ENCODE data around the gene FXYD5.

- TF ChIP-seq ZNF274 (IDR thresholded peaks at IDR 0.05; ENCODE audit: low read depth, low read length) = no peak
- no peak for TF ChIP-seq YY1 (IDR thresholded peaks at IDR 0.05; ENCODE audit: insufficient read depth, insufficient read length)
Observed at GRCh38 chr19:35105047-35105410, 49.5 kb upstream of the FXYD5 start.
